Measurements from ENCODE around the gene TMEM259. TPM values are rescaled to one million over a fixed set of nuclear protein-coding genes. Genes with fewer than 3 reads are reported as not detected.

TMEM259 gene
- total and polyA plus RNA-seq, 2 of the 8 experiments (the other 6 are each of a cell fraction or from before 2014, with no cell fraction given), result 140 to 243 TPM

DNA sequence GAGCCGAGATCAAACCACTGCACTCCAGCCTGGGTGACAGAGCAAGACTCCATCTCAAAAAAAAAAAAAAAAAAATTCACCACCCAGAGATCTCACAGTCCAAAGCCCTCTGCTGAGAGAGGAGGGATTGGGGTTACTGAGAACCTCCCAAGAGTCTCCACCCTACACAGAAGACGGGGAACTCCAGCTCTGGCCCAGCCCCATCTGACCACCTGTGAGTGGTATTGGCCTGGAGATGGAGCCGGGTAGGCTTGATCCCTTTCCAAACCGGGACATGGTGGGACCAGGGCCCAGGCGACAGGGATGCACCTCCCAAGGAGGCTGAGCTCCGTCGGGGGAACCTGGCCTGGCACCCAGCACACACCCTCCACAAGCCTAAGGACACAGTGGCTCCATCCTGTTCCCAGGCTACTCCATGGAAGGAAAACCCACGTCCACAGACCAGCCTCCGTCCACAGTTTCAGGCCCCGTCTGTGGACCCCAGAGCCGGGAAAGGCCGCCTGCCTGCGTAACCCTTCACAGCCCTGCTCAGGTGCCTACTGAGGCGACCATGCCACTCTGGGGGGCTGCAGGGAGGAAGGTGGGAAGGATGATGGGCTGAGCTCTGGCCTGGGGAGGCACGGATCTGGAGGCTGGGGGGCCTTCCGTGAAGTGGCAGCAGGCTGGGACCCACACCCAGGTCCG is 1.8 kb downstream of the TMEM259 start (continued):
- no peak for TF ChIP-seq RXRA (IDR thresholded peaks at IDR 0.05; ENCODE audit: insufficient read depth, low read depth, low read length)
- no peak for TF ChIP-seq SIX5 (IDR thresholded peaks at IDR 0.05; ENCODE audit: low read depth, low read length)
- no peak for TF ChIP-seq JUN (IDR thresholded peaks at IDR 0.05; ENCODE audit: low read depth, low read length)
- no peak for TF ChIP-seq NRF1 (IDR thresholded peaks at IDR 0.05; ENCODE audit: low read depth, low read length)

Measured in H1 (cell line).